HTERT RPE-1 (cell line): ENCODE measurements around the gene PPFIA4.
"Not testable (repeated sequence)": the region's sequence is repeated elsewhere in the genome, so short reads cannot be mapped to it uniquely, and the experiment has no call there.

Experiments
- in situ Hi-C: fragments of 300-500 bp; cut with MboI; formaldehyde crosslinking; loops from 4 replicates; pipeline ENCODE4 v1.14.3; 2020; ENCODE audit warnings: low sequenced_read_pairs

Gene PPFIA4

GRCh38 chr1:203026031-203026665 lies at the start of gene PPFIA4:
PPFIA4 (plus strand) TSS chr1:203026491; CDS start chr1:203039009, 12,518 bp downstream.
- in situ Hi-C loops = no loop called here

GRCh38 chr1:202976633-202977032 lies 49.7 kb upstream of the PPFIA4 start:
- in situ Hi-C loops = no loop called here

- in situ Hi-C loops = no loop called here
These were observed 46.8 kb upstream of the PPFIA4 start for GRCh38 chr1:202979459-202979858.

GRCh38 chr1:202981939-202982338 lies 44.4 kb upstream of the PPFIA4 start:
- in situ Hi-C loops = no loop called here

- in situ Hi-C loops = no loop called here
These were observed 43.4 kb upstream of the PPFIA4 start for GRCh38 chr1:202982715-202983430.

- in situ Hi-C loops = not testable (repeated sequence)
These were observed 40.2 kb upstream of the PPFIA4 start for GRCh38 chr1:202986120-202986519.

- in situ Hi-C loops = no loop called here
These were observed 39.0 kb upstream of the PPFIA4 start for GRCh38 chr1:202987255-202987654.

- in situ Hi-C loops = no loop called here
These were observed 38.2 kb upstream of the PPFIA4 start for GRCh38 chr1:202987922-202988583.

GRCh38 chr1:202989879-202990278 lies 36.4 kb upstream of the PPFIA4 start:
- in situ Hi-C loops = no loop called here

GRCh38 chr1:202991112-202991511 lies 35.2 kb upstream of the PPFIA4 start:
- in situ Hi-C loops = no loop called here

GRCh38 chr1:202994756-202995155 lies 31.5 kb upstream of the PPFIA4 start:
- in situ Hi-C loops = no loop called here

GRCh38 chr1:202998836-202999750 lies 27.2 kb upstream of the PPFIA4 start:
- in situ Hi-C loops = no loop called here

- in situ Hi-C loops = no loop called here
These were observed 25.9 kb upstream of the PPFIA4 start for GRCh38 chr1:203000217-203000944.

GRCh38 chr1:203001986-203002385 lies 24.3 kb upstream of the PPFIA4 start:
- in situ Hi-C loops = no loop called here

- in situ Hi-C loops = no loop called here
These were observed 23.3 kb upstream of the PPFIA4 start for GRCh38 chr1:203002951-203003350.

GRCh38 chr1:203005395-203006142 lies 20.7 kb upstream of the PPFIA4 start:
- in situ Hi-C loops = not testable (repeated sequence)

- in situ Hi-C loops = no loop called here
These were observed 19.1 kb upstream of the PPFIA4 start, which contains the start of gene TMEM183A for GRCh38 chr1:203006948-203007871. TMEM183A (plus strand) TSS chr1:203007374; CDS start chr1:203007466, 92 bp downstream.

- in situ Hi-C loops = no loop called here
These were observed 17.1 kb upstream of the PPFIA4 start for GRCh38 chr1:203009185-203009584.
